Neuronal stem cell (in vitro differentiated cells): ENCODE results near the gene DDX24.

ENCODE experiments used
- DNase-seq: peaks from one replicate; pipeline ENCODE4 v3.0.0-alpha.2; 2013; ENCODE audit warnings: low spot score
- H2AFZ ChIP-seq: one replicate; pipeline ENCODE4 v1.6.1; 2013; ENCODE audit warnings: mild to moderate bottlenecking, low read length, inconsistent platforms
- H2AK5ac ChIP-seq: 2 replicates; pipeline ENCODE4 v1.6.1; 2013; ENCODE audit warnings: low read depth, mild to moderate bottlenecking, inconsistent platforms, low read length, moderate library complexity, mixed read lengths
- H2BK120ac ChIP-seq: 2 replicates; pipeline ENCODE4 v1.6.1; 2013; ENCODE audit warnings: low read depth, mild to moderate bottlenecking, inconsistent platforms, low read length, moderate library complexity, mixed read lengths
- H2BK12ac ChIP-seq: one replicate; pipeline ENCODE4 v1.6.1; 2013; ENCODE audit warnings: low read length, inconsistent platforms
- H2BK15ac ChIP-seq: 2 replicates; pipeline ENCODE4 v1.6.1; 2013; ENCODE audit warnings: mild to moderate bottlenecking, low read length, inconsistent platforms, mixed read lengths
- H2BK5ac ChIP-seq: one replicate; pipeline ENCODE4 v1.6.1; 2013; ENCODE audit warnings: inconsistent platforms, mild to moderate bottlenecking, low read length, moderate library complexity
- H3K14ac ChIP-seq: one replicate; pipeline ENCODE4 v1.6.1; 2013; ENCODE audit warnings: low read length, inconsistent platforms
- H3K18ac ChIP-seq: 2 replicates; pipeline ENCODE4 v1.6.1; 2013; ENCODE audit warnings: low read length, inconsistent platforms
- H3K23ac ChIP-seq: 2 replicates; pipeline ENCODE4 v1.6.1; 2013; ENCODE audit warnings: low read depth, mild to moderate bottlenecking, mixed read lengths, low read length, inconsistent platforms; ENCODE audit not compliant: poor library complexity
- H3K27ac ChIP-seq: replicated peaks from 3 replicates; pipeline ENCODE4 v1.5.1; 2013; ENCODE audit warnings: low read length, inconsistent platforms
- H3K27me3 ChIP-seq, 3 experiments: 2 replicates each; pipeline ENCODE4 v1.6.1; 2013; ENCODE audit warnings: low read length in 3 of 3, mild to moderate bottlenecking in 2 of 3, inconsistent platforms in 1 of 3, low read depth in 1 of 3, mixed read lengths in 1 of 3, moderate library complexity in 1 of 3; ENCODE audit not compliant: control insufficient read depth in 3 of 3, insufficient read depth in 3 of 3
- H3K36me3 ChIP-seq, 2 donors: replicated peaks in 1 of 2; 2 replicates each; pipeline ENCODE4 v1.6.1; 2013; ENCODE audit warnings: low read length in 2 of 2; ENCODE audit not compliant: control insufficient read depth in 2 of 2, insufficient read depth in 2 of 2
- H3K4ac ChIP-seq: 2 replicates; pipeline ENCODE4 v1.6.1; 2013; ENCODE audit warnings: inconsistent platforms, mild to moderate bottlenecking, low read length, moderate library complexity
- H3K4me1 ChIP-seq, 2 donors: 1 replicate in 1 of 2; 2 replicates in 1 of 2; pipeline ENCODE4 v1.6.1; 2013; ENCODE audit warnings: low read length in 2 of 2, low read depth in 1 of 2; ENCODE audit not compliant: control insufficient read depth in 2 of 2, insufficient read depth in 1 of 2
- H3K4me2 ChIP-seq: one replicate; pipeline ENCODE4 v1.6.1; 2013; ENCODE audit warnings: mild to moderate bottlenecking, low read length, inconsistent platforms; ENCODE audit not compliant: insufficient read depth, poor library complexity, severe bottlenecking
- H3K4me3 ChIP-seq, 2 donors: 2 replicates each; pipeline ENCODE4 v1.5.1; 2013; ENCODE audit warnings: low read length in 2 of 2, mild to moderate bottlenecking in 2 of 2, inconsistent platforms in 1 of 2, moderate library complexity in 1 of 2
- H3K79me1 ChIP-seq: one replicate; pipeline ENCODE4 v1.6.1; 2013; ENCODE audit warnings: low read depth, mild to moderate bottlenecking, inconsistent platforms, low read length, moderate library complexity
- H3K9ac ChIP-seq: one replicate; pipeline ENCODE4 v1.6.1; 2013; ENCODE audit warnings: mild to moderate bottlenecking, low read depth, low read length, inconsistent platforms; ENCODE audit not compliant: poor library complexity
- H3K9me3 ChIP-seq, 2 donors: replicated peaks in 1 of 2; 2 replicates each; pipeline versions ENCODE3 to v1.6.1; 2013; ENCODE audit warnings: low read length in 2 of 2, mild to moderate bottlenecking in 2 of 2, inconsistent platforms in 1 of 2, low read depth in 1 of 2, mixed read lengths in 1 of 2, moderate library complexity in 1 of 2; ENCODE audit not compliant: control insufficient read depth in 2 of 2, insufficient read depth in 1 of 2
- H4K8ac ChIP-seq: one replicate; pipeline ENCODE4 v1.6.1; 2013; ENCODE audit warnings: low read depth, mild to moderate bottlenecking, inconsistent platforms, low read length, moderate library complexity
- H4K91ac ChIP-seq: one replicate; pipeline ENCODE4 v1.6.1; 2013; ENCODE audit warnings: low read length, low read depth, mild to moderate bottlenecking, inconsistent platforms; ENCODE audit not compliant: poor library complexity
- WGBS, 2 donors: extraction: QIAGEN DNeasy Blood & Tissue Kit; methylation state at CpG; one replicate each; pipeline ENCODE4 v1.1.7; 2013; ENCODE audit warnings: missing lambda C conversion rate in 2 of 2, mixed read lengths in 1 of 2; ENCODE audit not compliant: insufficient read length in 2 of 2, insufficient replicate concordance in 1 of 2; ENCODE audit errors: extremely low coverage in 2 of 2; 5-methylcytosine and 5-hydroxymethylcytosine counted together

Gene DDX24

GRCh38 chr14:94025720-94026119 is 55.3 kb downstream of the DDX24 start:
- no peak overlapping the region for H4K8ac ChIP-seq
- H2BK5ac ChIP-seq = no peak overlapping the region
- no peak overlapping the region for H3K4ac ChIP-seq
- H2BK12ac ChIP-seq = no peak overlapping the region
- H3K4me2 ChIP-seq = no peak overlapping the region
- no peak overlapping the region for H2AK5ac ChIP-seq
- no peak overlapping the region for H3K9ac ChIP-seq
- no peaks in the 10 kb centered on the region for H3K79me1 ChIP-seq
- DNase-seq = no peak
- no peak overlapping the region for H2BK15ac ChIP-seq
- H3K18ac ChIP-seq = no peak overlapping the region
- H3K4me1 ChIP-seq = peaks cover 16 to 29% of the 10 kb centered on the region in 2 donors
- H3K27me3 ChIP-seq = no peaks in the 10 kb centered on the region
- no peak overlapping the region for H3K23ac ChIP-seq
- H2BK120ac ChIP-seq = no peak overlapping the region
- no CpG with 5 or more reads among the region's 6 CpGs for WGBS, 2 donors
- H3K4me3 ChIP-seq = peak overlapping the region in 1 of 2 donors; percentile 55
- no peak overlapping the region for H3K27ac ChIP-seq
- no peak overlapping the region for H4K91ac ChIP-seq
- peak overlapping the region; percentile 98 for H2AFZ ChIP-seq
- H3K14ac ChIP-seq = no peak overlapping the region
- no peaks in the 10 kb centered on the region for H3K36me3 ChIP-seq
- H3K9me3 ChIP-seq = no peaks in the 10 kb centered on the region

- H2BK12ac ChIP-seq = no peak overlapping the region
- H3K18ac ChIP-seq = no peak overlapping the region
- H3K27ac ChIP-seq = no peak overlapping the region
- H4K8ac ChIP-seq = no peak overlapping the region
- H2AFZ ChIP-seq = no peak overlapping the region
- H2BK5ac ChIP-seq = no peak overlapping the region
- H3K4me1 ChIP-seq = peaks cover 16 to 31% of the 10 kb centered on the region in 2 donors
- DNase-seq = no peak
- no peak overlapping the region for H3K14ac ChIP-seq
- H3K27me3 ChIP-seq = no peaks in the 10 kb centered on the region
- no peaks in the 10 kb centered on the region for H3K9me3 ChIP-seq
- H3K4ac ChIP-seq = no peak overlapping the region
- no peak overlapping the region for H3K23ac ChIP-seq
- WGBS, 2 donors = no CpG with 5 or more reads among the region's 2 CpGs
- no peak overlapping the region for H2BK15ac ChIP-seq
- H2BK120ac ChIP-seq = no peak overlapping the region
- H4K91ac ChIP-seq = no peak overlapping the region
- peak overlapping the region; percentile 4 for H2AK5ac ChIP-seq
- peak overlapping the region in 1 of 2 donors; percentile 18 for H3K4me3 ChIP-seq
- no peaks in the 10 kb centered on the region for H3K36me3 ChIP-seq
- H3K9ac ChIP-seq = no peak overlapping the region
- no peak overlapping the region for H3K4me2 ChIP-seq
- no peaks in the 10 kb centered on the region for H3K79me1 ChIP-seq
Measured at GRCh38 chr14:94024549-94024948, 56.5 kb downstream of the DDX24 start.

- H3K27ac ChIP-seq = peak overlapping the region; percentile 65
- no peaks in the 10 kb centered on the region for H3K79me1 ChIP-seq
- H2BK12ac ChIP-seq = no peak overlapping the region
- no peak overlapping the region for H2BK120ac ChIP-seq
- no peak overlapping the region for H3K4me2 ChIP-seq
- no peak for DNase-seq
- H2BK5ac ChIP-seq = no peak overlapping the region
- peak overlapping the region in 1 of 2 donors; percentile 22 for H3K4me3 ChIP-seq
- peaks cover 0 to 2% (median 0%) of the 10 kb centered on the region in 3 experiments for H3K27me3 ChIP-seq
- H3K9me3 ChIP-seq = no peaks in the 10 kb centered on the region
- H3K36me3 ChIP-seq = no peaks in the 10 kb centered on the region
- H3K9ac ChIP-seq = no peak overlapping the region
- no CpG with 5 or more reads among the region's 10 CpGs for WGBS, 2 donors
- H2AFZ ChIP-seq = peak overlapping the region; percentile 90
- H4K8ac ChIP-seq = no peak overlapping the region
- H3K4ac ChIP-seq = no peak overlapping the region
- H3K4me1 ChIP-seq = peaks cover 16 to 30% of the 10 kb centered on the region in 2 donors
- no peak overlapping the region for H2BK15ac ChIP-seq
- peak overlapping the region; percentile 38 for H3K18ac ChIP-seq
- H2AK5ac ChIP-seq = peak overlapping the region; percentile 11
- H3K14ac ChIP-seq = no peak overlapping the region
- H3K23ac ChIP-seq = no peak overlapping the region
- no peak overlapping the region for H4K91ac ChIP-seq
Measured at GRCh38 chr14:94022532-94023411, 58.2 kb downstream of the DDX24 start.

- Histone ChIP-seq H2BK5ac (no peak overlapping the region), H3K27me3 (peaks cover 0 to 11% (median 2%) of the 10 kb centered on the region in 3 experiments), H3K18ac (peak overlapping the region; percentile 66), H2AK5ac (peak overlapping the region; percentile 11), H3K79me1 (no peaks in the 10 kb centered on the region), H2AFZ (peak overlapping the region; percentile 82), H2BK12ac (no peak overlapping the region), H3K27ac (peak overlapping the region; percentile 6), H3K23ac (no peak overlapping the region), H4K8ac (no peak overlapping the region), H3K9me3 (no peaks in the 10 kb centered on the region), H3K36me3 (no peaks in the 10 kb centered on the region), H3K4me2 (no peak overlapping the region), H3K4me1 (peaks cover 14 to 28% of the 10 kb centered on the region in 2 donors), H4K91ac (no peak overlapping the region), H3K9ac (no peak overlapping the region), H3K14ac (no peak overlapping the region), H3K4me3 (no peak overlapping the region), H2BK120ac (no peak overlapping the region), H3K4ac (no peak overlapping the region), H2BK15ac (no peak overlapping the region)
- WGBS, 2 donors = no CpG with 5 or more reads among the region's 10 CpGs
- no peak for DNase-seq
Measured at GRCh38 chr14:94021416-94022157, 59.4 kb downstream of the DDX24 start.
